Measurements from ENCODE around the gene RBM34. TPM values are rescaled to one million over a fixed set of nuclear protein-coding genes. Genes with fewer than 3 reads are reported as not detected.

The RBM34 gene
- total RNA-seq, 1 experiment from 2014 or later: 106 TPM

- Histone ChIP-seq H3K4me1 (replicated peaks; ENCODE audit: insufficient read depth) (no peaks in the 10 kb centered on the region), H3K27ac (no peak overlapping the region; the same call in 1 of the 2 replicates), H3K79me2 (ENCODE audit: low read depth) (no peaks in the 10 kb centered on the region), H2AFZ (no peak overlapping the region), H3K4me2 (no peak overlapping the region), H3F3A (ENCODE audit: insufficient read depth, low read depth) (peaks cover 42% of the 10 kb centered on the region), H3K36me3 (ENCODE audit: low read depth) (no peaks in the 10 kb centered on the region), H3K9me2 (ENCODE audit: insufficient read depth) (no peaks in the 10 kb centered on the region), H3K4me3 (no peak overlapping the region), H3K9me3 (ENCODE audit: insufficient read depth, low read depth) (no peaks in the 10 kb centered on the region), H3K27me3 (ENCODE audit: insufficient read depth, low read depth) (no peaks in the 10 kb centered on the region), H4K20me1 (ENCODE audit: insufficient read depth) (no peaks in the 10 kb centered on the region)
- intact Hi-C loops (cut with micrococcal nuclease; ENCODE audit: unreplicated experiment): loop anchor here (5.0 kb wide), 1 partner anchor 400 kb away; the partner anchor contains the start of gene B3GALNT2
- ChIA-PET POLR2A (ENCODE audit: unreplicated experiment) (no interaction called here), CTCF (no interaction called here)
- no peak for DNase-seq
- TF ChIP-seq EZH2 (IDR thresholded peaks at IDR 0.05; ENCODE audit: low read depth): no peak
- no peak for TF ChIP-seq CTCF (conservative IDR thresholded peaks at IDR 0.05)
- BruUV-seq (replicated peaks): no TSS peak
Measured at GRCh38 chr1:235102259-235102582, 58.8 kb downstream of the RBM34 start.

- intact Hi-C loops (cut with micrococcal nuclease; ENCODE audit: unreplicated experiment): loop anchor here (5.0 kb wide), 1 partner anchor 401 kb away; the partner anchor contains the start of gene B3GALNT2
- Histone ChIP-seq H3F3A (ENCODE audit: insufficient read depth, low read depth) (peaks cover 37% of the 10 kb centered on the region), H3K9me3 (ENCODE audit: insufficient read depth, low read depth) (no peaks in the 10 kb centered on the region), H3K36me3 (ENCODE audit: low read depth) (no peaks in the 10 kb centered on the region), H3K9me2 (ENCODE audit: insufficient read depth) (no peaks in the 10 kb centered on the region), H3K27ac (no peak overlapping the region; the same call in 1 of the 2 replicates), H2AFZ (no peak overlapping the region), H3K4me1 (replicated peaks; ENCODE audit: insufficient read depth) (no peaks in the 10 kb centered on the region), H3K79me2 (ENCODE audit: low read depth) (no peaks in the 10 kb centered on the region), H3K4me2 (no peak overlapping the region), H3K27me3 (ENCODE audit: insufficient read depth, low read depth) (no peaks in the 10 kb centered on the region), H3K4me3 (no peak overlapping the region), H4K20me1 (ENCODE audit: insufficient read depth) (no peaks in the 10 kb centered on the region)
- POLR2A ChIA-PET (ENCODE audit: unreplicated experiment): no interaction called here
- no peak for DNase-seq
- TF ChIP-seq CTCF (conservative IDR thresholded peaks at IDR 0.05): no peak
- TF ChIP-seq EZH2 (IDR thresholded peaks at IDR 0.05; ENCODE audit: low read depth): no peak
- CTCF ChIA-PET: interaction anchor here (0.7 kb wide), 1 partner anchor 12 kb away, joined by 3 read pairs; no protein-coding TSS in a partner anchor
- BruUV-seq (replicated peaks): no TSS peak
Measured at GRCh38 chr1:235101558-235102258, 59.3 kb downstream of the RBM34 start.

GRCh38 chr1:235100194-235100772 is 60.8 kb downstream of the RBM34 start:
- Histone ChIP-seq H2AFZ (no peak overlapping the region), H3K36me3 (ENCODE audit: low read depth) (no peaks in the 10 kb centered on the region), H3K4me2 (no peak overlapping the region), H3K27ac (no peak overlapping the region), H3K9me3 (ENCODE audit: insufficient read depth, low read depth) (no peaks in the 10 kb centered on the region), H4K20me1 (ENCODE audit: insufficient read depth) (no peaks in the 10 kb centered on the region), H3F3A (ENCODE audit: insufficient read depth, low read depth) (peaks cover 24% of the 10 kb centered on the region), H3K9me2 (ENCODE audit: insufficient read depth) (no peaks in the 10 kb centered on the region), H3K4me1 (replicated peaks; ENCODE audit: insufficient read depth) (no peaks in the 10 kb centered on the region), H3K27me3 (ENCODE audit: insufficient read depth, low read depth) (no peaks in the 10 kb centered on the region), H3K79me2 (ENCODE audit: low read depth) (no peaks in the 10 kb centered on the region), H3K4me3 (no peak overlapping the region)
- TF ChIP-seq EZH2 (IDR thresholded peaks at IDR 0.05; ENCODE audit: low read depth) (no peak), CTCF (conservative IDR thresholded peaks at IDR 0.05) (no peak)
- no peak for DNase-seq
- intact Hi-C loops (cut with micrococcal nuclease; ENCODE audit: unreplicated experiment): loop anchor here (5.0 kb wide), 1 partner anchor 402 kb away; the partner anchor contains the start of gene B3GALNT2
- BruUV-seq (replicated peaks): no TSS peak
- POLR2A ChIA-PET (ENCODE audit: unreplicated experiment): no interaction called here
- CTCF ChIA-PET: no interaction called here

Measured in PC-9 (cell line).